HG03521 (cell line): ENCODE results near the gene SLC4A2.
A peak's percentile ranks its signal among the peaks of the same experiment; 100 is the strongest.

Experiments used
- ATAC-seq: cut with Tn5 transposase; IDR thresholded peaks from one replicate; pipeline ENCODE4 v1.9.1; 2021; ENCODE audit warnings: mild to moderate bottlenecking, moderate library complexity; ENCODE audit not compliant: unreplicated experiment

The SLC4A2 gene

DNA sequence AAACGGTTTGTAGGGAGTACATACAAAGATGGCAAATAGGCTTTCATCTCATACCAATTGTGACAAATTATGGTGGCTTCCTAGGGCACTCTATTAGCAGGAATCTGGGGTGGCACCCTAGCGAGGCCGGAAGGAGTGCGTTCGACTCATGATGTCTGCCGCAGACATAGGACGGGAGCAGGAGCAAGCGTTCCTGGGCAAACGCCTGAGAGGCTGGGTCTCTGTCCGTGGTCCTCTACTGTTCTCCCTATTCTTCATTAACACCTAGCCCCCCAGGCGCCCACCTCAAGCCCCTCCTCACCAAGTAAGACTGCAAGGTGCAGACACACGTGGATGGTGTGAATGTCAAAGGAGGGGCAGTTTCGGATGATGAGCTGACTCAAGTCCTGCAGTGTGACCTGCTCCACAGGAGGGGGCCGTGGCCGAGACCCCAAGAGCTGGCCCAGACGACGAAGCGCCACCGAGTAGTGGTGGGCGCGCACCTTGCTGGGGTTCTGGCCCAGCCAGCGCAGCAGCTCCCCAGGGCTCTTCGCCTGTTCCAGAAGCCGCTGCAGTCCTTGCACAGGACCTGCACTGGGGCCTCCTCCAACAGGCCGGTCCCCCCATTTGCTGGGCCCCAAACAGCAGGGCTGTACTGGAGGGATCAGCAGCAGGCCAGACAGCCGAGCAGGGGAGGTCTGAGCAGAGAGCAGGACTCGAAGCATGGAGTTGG lies 20.0 kb downstream of the SLC4A2 start:
- ATAC-seq: no peak

DNA sequence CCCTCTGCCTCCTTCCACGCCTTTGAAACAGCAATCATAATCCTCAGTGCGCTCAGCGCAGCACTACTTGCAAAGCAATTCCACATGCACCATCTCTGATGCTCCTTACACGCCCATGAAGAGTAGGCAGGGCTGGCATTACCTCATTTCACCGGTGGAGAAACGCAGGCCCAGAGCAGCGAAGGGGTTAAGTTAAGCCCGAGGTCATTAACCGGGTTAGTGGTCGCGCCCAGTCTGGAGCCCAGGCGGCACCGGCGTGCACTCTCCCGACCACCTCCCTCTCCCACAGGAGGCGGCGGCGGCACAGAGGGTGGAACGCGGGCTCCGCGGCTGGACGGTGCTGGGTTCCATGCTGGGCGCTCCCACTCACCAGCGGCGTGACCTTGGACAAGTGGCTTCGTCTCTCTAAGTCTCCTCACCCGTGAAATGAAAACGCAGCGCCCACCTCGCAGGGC lies 20.7 kb downstream of the SLC4A2 start:
- ATAC-seq: peak; percentile 6

DNA sequence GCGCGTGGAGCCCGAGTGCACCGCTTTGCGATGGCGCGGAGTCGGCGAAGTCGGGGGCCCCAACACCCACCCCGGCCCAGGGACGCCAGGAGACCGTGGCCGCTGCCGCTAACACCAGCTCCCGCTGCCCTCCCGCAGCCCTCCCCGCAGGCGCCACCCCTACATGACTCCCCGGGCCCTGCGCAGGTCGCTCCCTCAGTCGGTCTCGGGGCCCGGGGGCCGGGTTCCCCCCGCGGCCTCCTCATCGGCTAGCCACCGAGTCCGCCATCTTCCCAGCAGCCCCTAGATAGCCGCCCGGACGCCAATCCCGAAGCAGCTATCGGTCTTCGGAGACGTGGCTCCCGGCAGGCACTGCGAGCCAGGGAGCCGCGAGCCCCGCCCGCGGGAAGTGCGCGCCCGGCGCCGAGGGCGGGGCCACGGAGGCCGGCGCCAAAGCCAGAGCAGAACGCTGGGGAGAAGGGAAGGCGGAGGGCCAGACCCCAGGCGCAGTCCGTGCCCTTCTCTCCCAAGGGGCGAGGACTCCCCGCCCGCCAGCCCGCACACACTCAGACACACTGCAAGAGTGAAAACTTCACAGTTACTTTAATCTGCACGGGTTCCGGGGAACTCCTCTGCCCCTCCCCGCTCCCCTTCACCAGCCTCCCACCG lies 21.3 kb downstream of the SLC4A2 start, which contains the start of gene FASTK:
Gene FASTK, minus strand, starts transcription at position 288 of the 648 bp plus-strand sequence. Its CDS starts 43 bp downstream, at position 245.
- ATAC-seq: peak; percentile 69

DNA sequence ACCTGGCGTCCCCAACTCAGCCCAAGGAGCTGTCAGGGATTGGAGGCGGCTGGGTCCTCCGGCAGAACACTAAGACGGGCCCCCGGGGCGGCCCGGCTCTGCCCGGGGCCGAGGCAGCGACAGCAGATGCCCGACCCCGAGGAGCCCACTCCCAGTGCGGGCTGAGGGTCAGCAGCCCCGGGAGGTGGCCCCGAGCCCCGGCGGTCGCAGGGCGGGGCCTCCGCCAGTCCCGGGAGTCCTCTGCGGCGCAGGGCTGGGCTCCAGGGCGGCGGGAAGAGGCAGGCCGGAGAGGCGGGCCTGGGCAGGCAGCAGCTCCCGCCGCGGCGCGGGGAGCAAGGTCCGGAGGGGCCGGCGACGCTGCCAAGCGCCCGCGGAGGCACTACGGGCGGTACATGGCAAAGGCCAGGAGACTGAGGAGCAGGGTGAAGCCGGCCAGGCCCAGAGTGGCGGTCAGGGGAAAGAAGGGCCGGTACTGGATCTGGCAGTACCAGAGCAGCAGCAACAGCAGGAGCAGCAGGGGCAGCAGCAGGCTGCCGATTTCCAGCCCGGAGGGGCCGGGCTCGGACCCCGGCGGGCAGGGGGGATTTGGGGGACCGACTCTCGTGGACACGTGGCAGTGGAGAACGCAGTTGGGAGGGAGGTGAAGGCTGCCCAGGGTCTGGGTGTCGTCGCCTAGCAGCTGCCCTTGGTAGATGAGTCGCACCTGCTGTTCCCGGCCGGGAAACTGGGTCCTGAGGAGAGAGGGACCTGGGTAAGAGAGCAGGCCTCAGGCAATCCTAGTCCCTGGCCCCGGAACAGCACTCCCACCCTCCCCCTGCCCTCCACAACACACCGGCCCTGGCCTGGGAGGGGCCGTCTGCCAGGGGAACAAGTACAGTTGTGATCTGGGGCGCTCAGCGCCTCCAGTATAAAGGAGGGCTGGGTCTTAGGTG lies 22.0 kb downstream of the SLC4A2 start:
- no peak for ATAC-seq

- no peak for ATAC-seq
These were observed 23.0 kb downstream of the SLC4A2 start for GRCh38 chr7:151082141-151083070.

GRCh38 chr7:151083071-151083823 lies 23.9 kb downstream of the SLC4A2 start, which contains the start of gene TMUB1:
TSS of gene TMUB1 (minus strand) at chr7:151083493. CDS start at chr7:151082563, 930 bp downstream.
- ATAC-seq: peak; percentile 52

- no peak for ATAC-seq
These were observed 24.4 kb downstream of the SLC4A2 start for GRCh38 chr7:151083824-151084160.

DNA sequence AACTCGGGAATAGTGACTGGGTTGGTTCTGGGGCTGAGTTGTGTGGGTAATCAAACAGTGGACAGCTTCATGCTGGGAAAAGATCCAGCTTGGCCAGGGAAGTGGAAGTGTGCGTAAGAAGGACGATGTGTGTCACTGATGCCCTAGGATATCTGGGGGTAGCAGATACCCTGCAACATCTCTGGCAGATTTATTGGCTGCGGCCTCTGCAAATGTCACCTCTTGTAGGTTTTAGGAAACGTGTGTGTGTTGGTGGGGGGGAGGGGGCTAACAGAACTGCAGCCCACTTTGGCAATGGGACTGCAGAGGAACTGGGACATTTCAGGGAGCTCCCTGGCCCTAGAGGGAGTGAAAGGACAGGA lies 25.9 kb downstream of the SLC4A2 start:
- ATAC-seq: no peak

- peak; percentile 38 for ATAC-seq
These were observed 26.6 kb downstream of the SLC4A2 start, which contains the start of gene AGAP3 for GRCh38 chr7:151085691-151086620. TSS of gene AGAP3 (plus strand) at chr7:151086475. CDS start at chr7:151086742, 267 bp downstream.

DNA sequence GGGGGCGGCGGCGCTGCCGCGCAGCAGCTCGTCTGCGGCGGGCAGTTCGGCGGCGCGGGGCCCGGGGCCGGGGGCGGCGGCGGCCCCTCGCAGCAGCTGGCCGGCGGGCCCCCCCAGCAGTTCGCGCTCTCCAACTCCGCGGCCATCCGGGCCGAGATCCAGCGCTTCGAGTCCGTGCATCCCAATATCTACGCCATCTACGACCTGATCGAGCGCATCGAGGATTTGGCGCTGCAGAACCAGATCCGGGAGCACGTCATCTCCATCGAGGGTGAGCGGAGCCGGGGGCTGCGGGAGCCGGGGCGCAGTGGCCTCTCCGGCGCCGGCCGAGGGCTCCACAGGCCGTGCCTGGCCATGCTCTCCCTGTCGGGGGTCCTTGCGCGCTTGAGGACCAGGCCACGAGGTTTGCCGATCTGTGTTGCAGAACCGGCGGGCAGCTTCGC lies 27.4 kb downstream of the SLC4A2 start:
- ATAC-seq: no peak

GRCh38 chr7:151087245-151088018 lies 28.0 kb downstream of the SLC4A2 start:
- ATAC-seq: no peak

DNA sequence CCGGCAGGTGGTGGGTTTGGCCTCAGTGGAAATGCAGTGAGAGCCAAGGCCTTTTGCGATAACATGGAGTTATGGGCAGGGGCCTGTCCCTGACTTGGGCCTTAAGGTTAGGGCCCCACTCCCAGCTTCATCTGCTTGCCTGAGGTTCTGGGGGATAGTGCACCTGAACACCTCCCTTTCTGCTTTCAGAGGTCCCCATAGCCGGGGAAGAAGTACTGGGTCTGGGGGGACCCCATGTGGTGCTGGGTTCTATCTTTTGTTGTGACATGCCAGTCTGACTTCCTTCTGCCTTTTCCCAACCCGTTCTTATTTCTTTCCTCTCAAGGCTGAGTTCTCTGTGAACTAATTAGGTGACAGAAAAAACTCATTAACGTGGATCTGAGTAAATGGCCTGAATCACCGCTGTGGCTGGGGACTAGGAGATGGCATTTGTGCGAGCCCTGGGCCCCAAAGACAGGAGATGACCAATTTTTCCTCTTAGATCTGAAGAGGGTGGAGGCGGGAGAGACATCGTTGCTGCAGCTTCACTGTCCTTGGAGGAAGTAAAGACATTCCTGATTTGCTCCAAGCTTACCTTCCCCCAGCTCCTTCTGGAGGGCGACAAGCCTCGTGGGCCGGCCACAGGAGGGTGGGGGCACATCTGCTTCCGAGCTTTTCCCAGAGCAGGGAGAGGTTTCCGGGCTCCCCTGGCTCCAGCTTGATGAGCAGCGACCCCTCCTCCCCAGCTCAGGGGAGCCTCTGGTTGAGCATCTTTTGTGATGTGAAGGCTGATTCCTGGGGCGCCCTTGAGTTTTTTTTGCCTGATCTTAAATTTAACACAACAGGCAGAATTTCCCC lies 28.8 kb downstream of the SLC4A2 start:
- ATAC-seq: no peak

DNA sequence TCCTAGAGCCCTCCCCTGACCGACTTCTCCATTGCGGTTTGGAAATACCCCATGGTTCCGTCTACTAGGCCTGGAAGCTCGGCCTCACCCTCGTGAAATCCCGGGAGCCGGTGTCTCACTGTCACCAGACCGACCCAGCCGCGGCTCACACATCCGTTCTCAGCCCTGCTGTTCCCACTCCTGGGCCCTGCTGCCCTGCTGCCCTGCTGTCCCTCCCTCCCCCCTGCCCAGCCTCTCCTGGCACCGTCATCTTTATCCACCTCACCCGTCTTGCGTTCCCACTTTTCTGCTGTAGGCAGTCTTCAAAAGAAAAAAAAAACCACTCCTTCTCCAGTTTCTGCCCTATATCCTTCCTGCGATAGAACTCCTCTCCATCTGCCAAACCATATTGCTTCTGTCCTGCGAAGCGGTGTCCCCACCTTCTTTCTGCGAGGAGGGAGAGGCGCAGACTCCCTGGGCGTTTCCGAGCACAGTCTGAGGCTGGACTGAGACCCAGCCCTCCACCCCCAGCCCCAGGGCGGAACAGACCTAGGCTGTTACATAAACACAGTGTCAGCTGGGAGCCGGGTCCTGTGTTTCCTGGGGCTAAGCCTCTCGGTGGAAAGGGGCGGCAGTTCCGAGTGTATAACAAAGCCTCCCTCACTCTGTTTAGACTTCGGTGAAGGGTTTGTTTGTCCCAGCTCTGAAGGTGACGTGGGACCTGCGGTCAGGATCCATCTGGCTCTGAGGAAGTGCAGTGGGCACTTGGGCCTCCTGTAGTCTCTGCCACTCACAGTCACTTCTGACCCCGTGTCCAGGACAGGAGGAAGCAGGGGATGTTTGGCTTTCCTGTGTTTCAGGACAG lies 29.7 kb downstream of the SLC4A2 start:
- ATAC-seq: no peak

GRCh38 chr7:151089893-151090730 lies 30.7 kb downstream of the SLC4A2 start:
- ATAC-seq: no peak

DNA sequence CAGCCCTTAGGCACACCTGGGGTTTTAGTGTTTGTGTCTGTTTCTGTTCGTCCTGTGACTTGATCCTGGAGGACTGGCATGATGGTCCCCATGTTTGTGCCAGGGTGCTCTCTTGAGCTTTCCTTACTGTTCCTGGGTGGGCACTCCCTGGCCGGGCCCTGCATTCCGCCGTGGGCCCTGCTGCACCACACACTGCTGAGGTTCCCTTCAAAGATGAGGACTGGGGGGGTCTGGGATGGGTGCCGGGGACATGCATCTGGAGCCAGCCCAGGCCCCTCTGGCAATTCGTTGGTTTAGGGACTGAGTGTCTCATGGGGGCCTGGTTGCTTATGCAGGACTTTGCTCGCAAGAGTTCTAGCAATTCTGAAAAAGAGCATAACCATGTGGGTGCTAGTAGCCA lies 31.6 kb downstream of the SLC4A2 start:
- ATAC-seq: no peak
